GM19395 (cell line): ENCODE results near the gene SETD4.
"Not testable (repeated sequence)": the region's sequence is repeated elsewhere in the genome, so short reads cannot be mapped to it uniquely, and the experiment has no call there.

Experiments used
- ATAC-seq: cut with Tn5 transposase; IDR thresholded peaks from one replicate; pipeline ENCODE4 v1.9.1; 2021; ENCODE audit warnings: mild to moderate bottlenecking, moderate library complexity; ENCODE audit not compliant: unreplicated experiment

The SETD4 gene

GRCh38 chr21:36079010-36079649 lies 18.8 kb upstream of the SETD4 start:
- no peak for ATAC-seq

- no peak for ATAC-seq
Measured at GRCh38 chr21:36077758-36078157, 17.4 kb upstream of the SETD4 start.

DNA sequence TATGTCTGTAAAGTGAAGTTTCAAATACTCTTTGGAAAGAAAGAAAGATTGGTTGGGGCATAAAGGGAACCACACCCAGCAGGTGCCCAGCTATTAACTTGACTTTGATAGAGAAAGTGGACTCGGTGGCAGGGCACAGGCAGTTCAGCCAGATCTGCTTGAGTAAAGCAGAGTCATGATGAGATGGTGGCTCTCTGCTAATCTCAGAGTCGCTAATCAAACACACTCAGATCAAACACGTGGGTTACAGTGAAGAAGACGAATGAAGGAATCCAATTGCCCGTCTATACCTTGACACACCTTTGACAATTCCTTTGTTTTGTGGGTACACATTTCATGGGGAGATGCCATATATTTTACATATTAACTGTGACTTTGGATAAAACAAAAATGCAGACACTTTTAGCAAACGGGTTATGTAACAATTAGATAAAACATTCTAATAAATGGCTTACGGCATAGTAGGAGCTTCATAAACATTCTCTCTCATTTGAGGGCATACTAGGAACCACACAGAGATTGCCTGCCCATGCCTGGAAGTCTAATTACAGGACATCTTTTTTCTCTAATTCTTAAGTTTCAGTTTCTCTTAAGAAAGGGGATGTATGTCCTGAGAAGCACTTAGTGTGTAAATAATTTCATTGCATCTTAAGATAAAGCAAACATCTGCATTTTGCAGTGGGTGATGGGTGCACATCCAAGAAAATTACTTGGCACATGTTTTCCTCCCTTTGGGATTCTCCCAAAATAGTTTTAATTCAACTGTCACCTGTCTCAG lies 16.7 kb upstream of the SETD4 start:
- peak; percentile 49 for ATAC-seq

- ATAC-seq: no peak
Measured at GRCh38 chr21:36075953-36076352, 15.6 kb upstream of the SETD4 start.

GRCh38 chr21:36075171-36075570 lies 14.8 kb upstream of the SETD4 start:
- no peak for ATAC-seq

- ATAC-seq: not testable (repeated sequence)
Measured at GRCh38 chr21:36073911-36074310, 13.6 kb upstream of the SETD4 start.

GRCh38 chr21:36073181-36073580 lies 12.9 kb upstream of the SETD4 start:
- no peak for ATAC-seq

- no peak for ATAC-seq
Measured at GRCh38 chr21:36072453-36073162, 12.3 kb upstream of the SETD4 start.

GRCh38 chr21:36070999-36071398 lies 10.7 kb upstream of the SETD4 start:
- no peak for ATAC-seq

DNA sequence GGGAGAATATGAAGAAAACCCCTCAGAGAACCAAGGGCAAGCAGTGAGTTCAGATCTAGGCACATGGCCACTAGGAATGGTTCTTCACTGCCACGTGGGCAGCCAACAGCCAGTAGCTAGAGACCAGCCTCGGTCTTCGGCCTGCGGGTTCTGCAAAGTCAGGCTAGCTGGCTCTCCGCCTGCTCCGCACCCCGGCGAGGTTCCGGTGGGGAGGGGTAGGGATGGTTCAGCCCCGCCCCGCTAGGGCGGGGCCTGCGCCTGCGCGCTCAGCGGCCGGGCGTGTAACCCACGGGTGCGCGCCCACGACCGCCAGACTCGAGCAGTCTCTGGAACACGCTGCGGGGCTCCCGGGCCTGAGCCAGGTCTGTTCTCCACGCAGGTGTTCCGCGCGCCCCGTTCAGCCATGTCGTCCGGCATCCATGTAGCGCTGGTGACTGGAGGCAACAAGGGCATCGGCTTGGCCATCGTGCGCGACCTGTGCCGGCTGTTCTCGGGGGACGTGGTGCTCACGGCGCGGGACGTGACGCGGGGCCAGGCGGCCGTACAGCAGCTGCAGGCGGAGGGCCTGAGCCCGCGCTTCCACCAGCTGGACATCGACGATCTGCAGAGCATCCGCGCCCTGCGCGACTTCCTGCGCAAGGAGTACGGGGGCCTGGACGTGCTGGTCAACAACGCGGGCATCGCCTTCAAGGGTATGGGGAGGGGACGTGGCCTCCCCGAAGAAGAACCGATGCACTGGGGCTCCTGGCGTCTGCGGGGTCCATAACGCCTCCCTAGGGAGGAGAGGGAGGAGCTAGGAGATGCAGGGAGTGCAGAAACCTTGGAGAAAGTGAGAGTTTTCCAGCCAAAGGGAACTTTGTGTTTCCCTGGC lies 9.6 kb upstream of the SETD4 start, which contains the start of gene CBR1:
Gene CBR1 (plus strand): TSS at position 312 of the 871 bp plus-strand sequence. CDS start 92 bp downstream, at position 404.
- ATAC-seq: peak; percentile 95

- no peak for ATAC-seq
Measured at GRCh38 chr21:36068748-36069398, 8.5 kb upstream of the SETD4 start.

- ATAC-seq: no peak
Measured at GRCh38 chr21:36065497-36066036, 5.2 kb upstream of the SETD4 start.

DNA sequence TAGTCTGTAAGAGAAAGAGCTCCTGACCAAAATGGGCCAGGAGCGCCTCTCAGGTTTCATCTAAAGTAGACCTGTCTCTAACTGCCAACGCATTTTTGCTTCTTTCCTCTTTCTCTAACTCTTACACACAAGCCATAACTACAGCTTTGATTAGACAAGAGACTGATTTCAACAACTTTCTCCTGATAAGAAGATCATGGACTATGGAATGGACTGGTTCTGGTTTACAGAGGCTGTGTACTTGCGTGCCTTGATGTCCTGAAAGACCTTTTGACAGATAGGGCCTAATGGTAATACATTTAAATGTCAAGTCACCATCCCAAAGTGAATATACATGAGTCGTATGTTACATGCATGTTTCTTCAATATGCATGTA lies 3.7 kb upstream of the SETD4 start:
- ATAC-seq: no peak

GRCh38 chr21:36063375-36064084 lies 3.2 kb upstream of the SETD4 start:
- no peak for ATAC-seq

GRCh38 chr21:36061445-36061844 lies 1.1 kb upstream of the SETD4 start:
- ATAC-seq: no peak

DNA sequence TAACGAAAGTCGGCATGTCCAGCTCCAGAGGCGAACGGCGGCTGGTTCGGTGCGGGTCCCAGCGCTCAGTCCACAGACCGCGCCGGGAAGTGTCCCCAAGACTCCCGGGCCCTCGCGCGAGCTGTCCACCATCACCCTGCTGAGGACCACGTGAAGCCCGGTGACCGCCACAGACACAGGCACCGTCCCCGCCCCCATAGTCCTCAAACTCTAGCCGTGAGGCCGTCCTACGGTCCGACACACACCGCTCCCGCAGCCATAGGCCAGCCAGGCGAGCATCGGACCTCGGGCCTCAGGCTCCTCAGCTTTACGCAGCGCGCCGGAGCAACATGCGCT lies 535 bp downstream of the SETD4 start:
- peak; percentile 52 for ATAC-seq

DNA sequence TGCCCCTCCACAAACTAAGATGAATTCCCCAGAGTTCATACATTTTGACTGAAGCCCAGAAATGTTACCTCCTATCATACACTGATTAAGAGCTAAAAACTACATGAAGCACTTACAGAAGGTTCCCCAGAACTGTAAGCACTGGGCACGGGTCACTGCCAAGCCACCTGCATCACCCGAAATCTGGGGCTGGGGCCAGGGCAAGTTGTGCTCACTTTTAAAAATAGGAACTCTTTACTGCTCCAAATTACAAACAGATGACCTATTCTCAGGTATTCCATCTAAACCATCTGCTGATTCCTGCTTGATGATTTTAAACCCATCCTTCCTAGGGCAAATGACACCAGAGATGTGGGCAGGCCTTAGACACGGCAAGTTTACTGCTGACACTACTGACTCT lies 4.8 kb downstream of the SETD4 start:
- ATAC-seq: no peak

DNA sequence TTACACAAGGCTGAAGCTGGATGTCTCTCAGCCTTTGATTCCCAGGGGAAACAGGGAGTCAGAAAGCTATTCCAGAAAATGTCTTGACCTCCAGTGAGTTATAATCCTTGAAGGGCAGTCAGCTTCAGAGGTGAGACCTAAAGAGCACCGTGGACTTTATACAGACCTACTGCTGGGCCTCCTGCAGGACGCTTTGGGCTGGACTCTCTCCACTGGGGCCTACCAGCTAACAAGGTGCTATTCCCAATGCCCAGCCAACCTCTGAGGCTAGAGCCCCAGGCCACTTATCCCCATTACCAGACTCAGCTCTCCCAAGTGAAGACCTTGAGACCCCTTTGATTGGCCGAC lies 6.6 kb downstream of the SETD4 start:
- no peak for ATAC-seq

DNA sequence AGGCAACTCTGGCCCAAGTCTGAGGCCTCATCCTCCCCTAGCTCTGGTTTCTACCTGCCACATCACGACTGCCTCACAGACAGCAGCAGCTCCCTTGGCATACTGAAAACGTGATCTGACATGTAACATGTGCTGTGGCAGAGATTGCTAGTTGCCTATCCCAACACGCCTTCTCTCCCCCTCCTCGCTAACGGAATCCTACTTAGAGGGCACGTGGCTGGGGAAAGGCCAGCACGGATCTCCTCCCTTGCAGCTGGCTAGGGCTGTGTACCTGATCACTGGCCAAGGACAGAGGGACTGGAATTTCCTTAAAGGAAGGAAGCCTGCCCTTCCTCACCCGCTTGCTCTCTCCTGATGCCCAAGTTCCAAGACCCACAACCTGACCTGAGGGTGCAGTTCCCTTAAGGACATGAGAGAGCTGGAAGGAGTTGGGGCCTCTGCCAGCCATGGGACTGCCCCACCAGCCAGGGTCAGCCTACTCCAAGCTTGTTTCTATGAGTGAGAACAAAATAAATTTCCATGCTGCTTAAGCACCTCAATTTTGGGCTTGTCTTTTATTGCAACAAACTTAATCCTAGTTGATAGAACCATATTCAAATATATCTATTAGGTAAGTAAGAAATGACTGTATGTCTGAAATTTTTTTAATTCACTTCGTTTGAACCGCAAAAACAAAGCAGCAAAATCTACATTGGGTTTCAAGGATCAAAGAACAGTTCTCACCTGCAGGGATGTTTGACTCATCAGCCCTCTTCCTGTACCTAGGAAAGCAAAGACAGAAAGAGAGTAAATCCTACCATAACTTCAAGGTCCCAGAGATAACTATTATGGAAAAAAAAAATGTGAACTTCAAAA lies 7.2 kb downstream of the SETD4 start:
- no peak for ATAC-seq
